Ammon's horn (tissue), 1 donor: Measurements from ENCODE around the gene DPYD.

Source experiments
- DNase-seq: peaks from one replicate; pipeline ENCODE4 v3.0.0-alpha.2; 2016; ENCODE audit warnings: low spot score

Gene DPYD

GRCh38 chr1:97691325-97691724, 229.5 kb downstream of the DPYD start:
- DNase-seq = no peak

- no peak for DNase-seq
These were observed 235.5 kb downstream of the DPYD start for GRCh38 chr1:97685360-97685759.

- DNase-seq = no peak
These were observed 239.9 kb downstream of the DPYD start for GRCh38 chr1:97680894-97681293.

GRCh38 chr1:97680470-97680869, 240.4 kb downstream of the DPYD start:
- no peak for DNase-seq

GRCh38 chr1:97677702-97678101, 243.1 kb downstream of the DPYD start:
- no peak for DNase-seq

- no peak for DNase-seq
These were observed 246.3 kb downstream of the DPYD start for GRCh38 chr1:97674517-97674916.

GRCh38 chr1:97668945-97669344, 251.9 kb downstream of the DPYD start:
- DNase-seq = peak; percentile 54

- no peak for DNase-seq
These were observed 260.3 kb downstream of the DPYD start for GRCh38 chr1:97660431-97661105.

GRCh38 chr1:97654876-97655585, 265.8 kb downstream of the DPYD start:
- no peak for DNase-seq

GRCh38 chr1:97651250-97651649, 269.6 kb downstream of the DPYD start:
- no peak for DNase-seq

- DNase-seq = no peak
These were observed 271.2 kb downstream of the DPYD start for GRCh38 chr1:97649591-97649990.

GRCh38 chr1:97647776-97648175, 273.1 kb downstream of the DPYD start:
- no peak for DNase-seq

- DNase-seq = no peak
These were observed 274.8 kb downstream of the DPYD start for GRCh38 chr1:97646071-97646470.

GRCh38 chr1:97640677-97641076, 280.2 kb downstream of the DPYD start:
- DNase-seq = no peak

GRCh38 chr1:97636941-97637340, 283.9 kb downstream of the DPYD start:
- DNase-seq = no peak

- DNase-seq = no peak
These were observed 286.1 kb downstream of the DPYD start for GRCh38 chr1:97634758-97635157.

GRCh38 chr1:97632776-97633175, 288.1 kb downstream of the DPYD start:
- no peak for DNase-seq

GRCh38 chr1:97632075-97632474, 288.8 kb downstream of the DPYD start:
- DNase-seq = no peak

GRCh38 chr1:97630948-97631347, 289.9 kb downstream of the DPYD start:
- DNase-seq = peak; percentile 29

- no peak for DNase-seq
These were observed 290.6 kb downstream of the DPYD start for GRCh38 chr1:97630281-97630680.

- no peak for DNase-seq
These were observed 297.6 kb downstream of the DPYD start for GRCh38 chr1:97623220-97623619.

- no peak for DNase-seq
These were observed 298.9 kb downstream of the DPYD start for GRCh38 chr1:97621955-97622354.

GRCh38 chr1:97619706-97620105, 301.1 kb downstream of the DPYD start:
- DNase-seq = no peak

- DNase-seq = no peak
These were observed 310.1 kb downstream of the DPYD start for GRCh38 chr1:97610748-97611147.
